NCI-H1048 (cell line): ENCODE results near the gene DUSP7.

ENCODE experiments used
- DNase-seq: peaks from one replicate; lab custom pipeline; 2025; lab: John Stamatoyannopoulos, UW

The DUSP7 gene

DNA sequence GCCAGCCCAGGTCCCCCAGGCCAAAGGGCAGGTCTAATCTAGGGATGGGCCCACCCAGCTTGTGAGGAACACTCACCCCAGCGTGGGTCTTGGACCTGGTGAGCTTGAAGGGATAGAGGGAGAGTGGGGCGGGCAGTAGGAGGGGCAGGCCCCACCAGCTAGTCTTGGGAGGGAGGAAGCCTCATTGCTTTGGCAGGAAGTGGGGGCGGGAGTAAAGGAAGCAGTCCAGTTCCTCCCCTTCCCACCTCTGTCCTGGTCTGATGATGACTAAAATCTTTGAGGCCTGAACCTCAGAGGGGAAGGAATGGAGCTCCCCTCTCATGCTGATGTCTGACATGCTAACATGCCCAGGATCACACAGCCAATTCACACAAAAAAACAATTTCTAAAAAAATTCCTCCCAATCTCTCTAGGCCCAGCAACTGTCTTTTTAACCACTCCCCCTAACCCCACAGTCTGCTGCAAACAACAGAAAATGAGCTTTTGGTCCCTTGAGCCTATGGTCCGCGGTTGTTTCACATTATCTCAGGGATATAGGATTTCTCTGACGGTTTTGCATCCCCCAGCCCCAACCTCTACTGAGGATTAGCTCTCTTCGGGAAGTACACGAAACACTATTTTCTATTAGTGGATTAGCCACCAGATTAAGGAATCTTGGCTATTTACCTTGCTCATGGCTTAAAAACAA lies 30.7 kb upstream of the DUSP7 start:
- DNase-seq, result no peak

DNA sequence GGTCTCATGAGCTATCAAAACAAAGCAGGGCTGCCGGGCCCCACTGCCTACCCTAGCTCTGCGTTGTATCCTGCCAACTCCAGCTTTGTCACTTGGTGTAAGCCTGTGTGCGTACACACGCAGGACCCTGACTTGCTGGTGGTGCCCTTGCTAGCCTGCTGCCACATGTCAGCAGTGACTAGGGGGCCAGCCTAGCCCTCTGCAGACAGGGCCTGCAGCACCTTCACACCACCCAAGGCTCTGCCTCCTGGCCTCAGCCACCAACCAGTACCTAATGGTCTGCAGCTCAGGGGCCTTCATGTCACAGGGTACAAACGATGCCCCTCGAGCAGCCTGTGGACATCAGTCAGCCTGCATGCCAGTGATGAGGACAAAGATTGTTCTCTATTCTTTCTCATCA lies 30.1 kb upstream of the DUSP7 start:
- DNase-seq, result no peak

DNA sequence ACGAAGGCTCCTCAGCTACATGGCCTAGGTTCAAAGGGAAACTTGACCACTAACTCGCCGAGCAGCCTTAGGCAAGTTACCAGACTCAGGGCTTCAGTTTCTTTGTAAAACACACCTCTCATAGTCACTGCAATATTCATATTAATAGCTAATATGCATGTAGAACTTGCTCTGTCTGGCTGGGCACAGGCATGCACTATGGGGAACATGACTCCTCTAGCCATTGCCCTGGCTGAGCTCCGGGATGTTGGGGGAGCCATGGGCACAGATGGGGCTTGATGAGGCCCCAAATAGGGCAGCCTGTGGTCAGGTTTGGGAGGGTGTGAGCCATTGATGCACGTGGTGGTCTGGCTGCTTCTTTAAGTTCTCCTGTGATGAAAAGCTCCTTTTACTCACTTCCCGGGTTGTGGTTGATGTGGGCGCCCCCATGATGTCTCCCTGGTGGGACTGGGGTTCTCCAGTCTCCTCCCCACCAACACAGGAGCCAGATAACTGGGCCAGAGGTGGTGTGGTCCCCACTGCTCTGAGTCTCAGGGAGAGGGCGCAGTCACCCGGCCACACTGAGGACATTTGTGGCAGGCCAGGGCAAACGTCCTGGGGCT lies 29.4 kb upstream of the DUSP7 start:
- no peak for DNase-seq

DNA sequence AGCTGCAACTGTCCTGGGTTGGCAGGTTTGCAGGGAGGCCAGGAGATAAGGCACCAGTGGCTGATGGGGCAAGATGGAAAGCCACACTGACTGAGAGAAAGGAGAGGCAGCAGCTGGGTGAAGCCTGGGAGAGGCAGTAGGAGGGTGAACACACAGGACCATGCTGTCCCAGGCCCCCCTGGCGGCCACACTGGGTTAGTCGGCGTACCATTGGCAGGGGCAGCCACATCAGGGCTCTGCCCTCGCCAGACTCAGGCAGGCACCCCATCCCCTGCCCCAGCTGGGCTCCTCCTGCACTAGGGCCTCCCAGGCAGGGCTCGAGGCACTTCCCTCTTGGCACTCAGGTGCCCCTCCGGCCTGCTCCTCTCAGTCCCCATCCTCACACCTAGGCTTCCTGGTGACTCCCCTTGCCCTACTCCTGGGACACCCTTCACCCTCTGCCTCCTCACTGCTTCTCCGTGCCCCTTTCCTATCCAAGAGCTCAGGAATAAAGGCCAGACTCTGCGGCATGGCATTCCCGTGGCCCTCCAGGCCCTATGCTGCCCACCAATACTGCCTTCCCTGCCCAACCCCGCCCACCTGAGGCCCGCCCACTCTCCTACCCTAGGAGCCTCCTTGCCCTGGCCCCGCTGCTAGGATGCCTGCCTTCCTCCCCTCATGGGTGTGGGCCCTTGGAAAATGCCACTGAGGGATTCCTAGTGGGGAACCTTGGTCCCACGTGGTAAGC lies 28.7 kb upstream of the DUSP7 start:
- DNase-seq, result no peak

DNA sequence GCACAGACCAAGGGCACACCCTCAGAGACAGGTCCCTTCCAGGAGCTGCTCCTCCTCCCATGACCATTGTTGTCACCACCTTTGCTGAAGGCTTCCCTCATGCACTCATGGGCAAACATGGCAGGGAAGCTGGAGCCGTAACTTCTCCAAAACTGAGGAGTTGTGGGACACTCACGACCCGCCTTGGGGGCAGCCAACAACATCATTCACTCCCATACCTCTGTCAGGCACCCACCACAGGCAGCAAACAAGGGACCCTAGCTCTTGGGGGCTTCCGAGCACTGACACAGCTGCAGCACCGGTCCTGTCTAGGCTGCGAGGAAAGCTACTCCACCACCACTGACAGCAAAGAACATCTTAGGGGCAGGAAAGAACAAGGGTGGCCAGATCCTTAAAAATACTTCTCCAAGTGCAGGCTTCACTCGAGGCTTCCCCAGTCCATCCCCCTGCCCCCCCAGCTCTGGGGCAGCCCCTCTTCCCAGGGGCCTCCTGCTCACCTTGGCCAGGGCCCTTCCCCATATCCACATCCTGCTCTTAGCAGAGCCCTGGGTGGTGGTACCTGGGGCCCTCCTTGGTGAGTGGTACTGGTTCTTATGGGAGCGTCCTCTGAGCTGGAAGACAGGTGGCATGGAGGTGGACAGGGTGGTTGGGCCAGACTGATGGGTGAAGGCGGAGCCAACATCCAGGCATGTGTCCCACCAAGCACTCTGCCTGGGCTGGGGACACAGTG lies 28.0 kb upstream of the DUSP7 start:
- DNase-seq, result no peak

DNA sequence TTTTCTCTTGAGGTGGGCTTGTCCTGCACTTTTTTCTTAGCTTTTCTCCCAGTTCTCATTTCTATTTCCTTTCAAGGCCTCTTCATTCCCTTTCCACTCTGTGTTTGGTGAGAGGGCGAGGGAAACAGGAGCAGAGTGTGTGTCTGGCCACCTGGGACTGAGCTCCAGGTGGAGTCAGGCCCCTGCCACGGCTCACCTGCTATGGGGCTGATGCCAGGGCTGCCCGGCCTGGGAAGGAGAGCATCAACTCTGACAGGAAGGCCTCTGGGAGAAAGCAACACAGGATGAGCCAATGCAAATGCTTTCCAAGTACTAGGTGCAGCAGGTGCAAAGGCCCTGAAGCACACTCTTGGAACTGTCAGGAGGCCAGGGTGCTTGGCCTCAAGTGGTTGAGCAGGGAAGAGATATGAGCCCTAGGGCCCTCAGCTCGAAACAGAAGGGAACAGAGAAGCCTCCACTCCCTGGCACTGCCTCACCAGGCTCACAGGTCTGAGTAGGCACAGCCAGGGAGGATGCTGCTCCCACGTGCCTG lies 27.3 kb upstream of the DUSP7 start:
- DNase-seq, result no peak

DNA sequence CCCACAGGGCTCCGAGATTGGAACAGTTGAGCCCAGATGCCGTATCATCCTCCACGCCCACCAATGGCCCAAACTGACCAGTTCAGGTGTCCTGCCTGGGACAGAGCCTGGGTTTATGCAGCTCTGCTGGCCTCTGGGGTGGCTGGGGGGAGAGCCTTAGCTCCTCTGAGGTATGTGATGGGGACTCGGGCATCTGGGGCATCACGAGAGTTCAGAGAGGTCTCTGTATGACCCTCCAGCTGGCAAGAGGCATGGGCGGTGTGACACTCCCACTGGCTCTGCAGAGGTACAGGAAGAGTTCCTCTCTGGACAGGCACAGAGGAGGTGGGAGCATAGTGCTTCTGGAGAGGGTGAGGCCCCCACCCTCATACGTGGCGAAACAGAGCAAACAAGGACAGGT lies 26.6 kb upstream of the DUSP7 start:
- DNase-seq, result no peak

DNA sequence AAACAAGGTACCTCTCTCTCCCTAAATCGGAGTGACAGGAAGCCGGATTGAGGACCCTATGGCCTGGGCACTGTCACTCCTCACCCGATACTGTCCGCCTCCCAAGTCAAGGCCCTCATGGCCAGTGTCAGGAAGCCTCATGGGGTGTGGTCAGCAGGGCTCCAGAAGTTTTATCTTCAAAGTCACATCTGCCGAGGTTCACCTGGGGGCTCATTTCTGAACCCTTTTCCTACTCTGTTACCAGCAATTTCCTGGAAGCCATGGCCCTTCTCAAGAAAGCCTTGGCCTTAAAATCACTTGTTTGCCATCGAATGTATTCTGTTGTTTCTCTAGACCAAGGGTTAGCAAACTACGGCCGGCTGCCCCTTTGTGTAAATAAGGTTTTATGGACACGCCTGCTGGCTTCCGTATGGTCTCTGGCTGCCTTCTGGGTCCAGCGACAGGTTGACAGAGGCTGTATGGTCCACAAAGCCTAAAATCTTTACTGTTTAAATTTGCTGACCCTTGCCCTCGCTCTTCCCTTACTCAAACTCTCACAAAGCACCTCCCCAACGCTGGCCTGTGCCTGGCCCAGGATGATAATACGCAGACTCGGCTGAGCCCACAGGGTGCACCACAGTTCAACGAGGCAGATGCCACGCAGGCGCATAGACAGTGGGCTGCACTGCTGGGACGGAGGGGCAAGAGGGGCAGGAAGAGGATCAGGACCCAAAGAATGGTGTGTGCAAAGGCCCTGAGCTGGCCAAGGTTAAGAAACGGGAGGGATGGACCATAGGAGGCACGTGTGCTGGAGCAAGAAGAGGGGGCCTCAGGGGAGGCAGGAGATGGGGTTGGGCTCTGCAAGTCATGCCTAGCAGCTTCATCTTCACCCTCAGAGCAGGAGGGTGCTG lies 24.7 kb upstream of the DUSP7 start:
- no peak for DNase-seq

DNA sequence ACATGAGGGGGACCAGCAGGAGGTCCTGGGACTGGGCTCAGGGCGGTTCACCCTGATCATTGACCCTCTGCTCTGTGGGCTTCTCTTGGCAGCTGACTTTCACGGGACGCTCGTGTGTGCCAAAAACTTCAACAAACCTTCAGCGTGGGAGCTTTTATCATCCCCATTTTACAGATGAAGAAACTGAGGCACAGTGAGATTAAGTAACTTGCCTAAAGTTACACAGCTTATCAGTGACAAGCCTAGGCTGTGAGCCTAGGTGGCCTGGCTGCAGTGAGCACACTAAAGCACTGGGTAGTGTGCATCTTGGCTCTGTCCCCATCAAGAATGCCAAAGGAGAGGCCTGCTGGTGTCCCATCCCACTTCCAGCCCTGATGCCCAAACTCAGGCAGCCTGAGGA lies 23.6 kb upstream of the DUSP7 start:
- no peak for DNase-seq

DNA sequence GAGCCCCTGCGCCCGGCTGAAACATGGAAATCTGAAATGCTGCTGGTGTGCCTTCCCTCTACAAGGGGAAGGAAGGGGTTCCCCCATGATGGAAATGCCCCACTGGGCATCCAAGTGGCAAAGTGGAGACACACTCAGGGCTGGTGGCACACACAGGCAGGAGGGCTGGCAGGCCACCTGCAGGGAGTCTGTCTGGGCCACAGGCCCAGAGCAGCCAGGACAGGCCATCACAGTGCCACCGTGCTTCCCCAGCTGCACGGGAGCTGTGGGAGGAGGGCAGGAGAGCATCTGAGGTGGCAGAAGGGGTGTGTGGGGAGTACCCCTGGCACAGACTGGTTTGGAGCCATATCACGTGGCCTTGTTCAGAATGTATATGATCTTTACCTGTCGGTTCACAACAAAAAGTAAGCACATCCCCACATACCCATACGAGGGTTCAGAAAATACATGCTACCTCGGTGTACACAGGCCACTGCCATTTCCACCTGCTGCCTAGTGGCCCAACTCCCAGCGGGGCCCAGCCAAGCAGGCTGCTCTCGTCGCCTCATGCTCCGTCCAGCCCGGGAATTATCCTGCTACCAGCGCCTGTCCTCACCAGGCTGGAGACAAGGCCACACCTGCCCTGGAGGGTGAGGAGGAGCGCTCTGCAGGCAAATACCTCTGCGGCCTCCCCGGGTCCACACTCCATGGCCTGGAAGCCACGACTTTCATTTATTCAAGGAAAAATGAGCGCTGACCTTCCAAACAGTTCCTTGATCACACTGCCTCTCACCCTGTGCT lies 22.6 kb upstream of the DUSP7 start:
- DNase-seq, result no peak

DNA sequence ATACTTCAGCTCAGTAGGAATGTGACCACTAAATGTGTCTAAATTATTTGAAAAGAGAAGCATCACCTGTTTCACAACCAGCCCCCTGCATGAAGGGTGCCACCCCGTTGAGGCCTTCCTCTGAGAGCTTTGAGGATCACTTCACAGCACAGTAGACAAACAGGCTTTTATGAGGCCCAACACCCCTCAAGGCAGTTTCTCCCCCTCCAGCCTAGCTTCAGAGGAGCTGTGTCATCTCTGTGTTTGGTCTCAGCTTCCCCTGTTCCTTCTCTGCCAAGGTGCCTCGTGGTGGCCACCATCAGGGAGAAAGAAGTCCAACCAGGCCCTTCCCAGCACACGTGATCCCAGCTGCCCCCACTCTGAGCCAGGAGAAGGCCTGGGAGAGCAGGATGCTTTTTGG lies 21.6 kb upstream of the DUSP7 start:
- no peak for DNase-seq

DNA sequence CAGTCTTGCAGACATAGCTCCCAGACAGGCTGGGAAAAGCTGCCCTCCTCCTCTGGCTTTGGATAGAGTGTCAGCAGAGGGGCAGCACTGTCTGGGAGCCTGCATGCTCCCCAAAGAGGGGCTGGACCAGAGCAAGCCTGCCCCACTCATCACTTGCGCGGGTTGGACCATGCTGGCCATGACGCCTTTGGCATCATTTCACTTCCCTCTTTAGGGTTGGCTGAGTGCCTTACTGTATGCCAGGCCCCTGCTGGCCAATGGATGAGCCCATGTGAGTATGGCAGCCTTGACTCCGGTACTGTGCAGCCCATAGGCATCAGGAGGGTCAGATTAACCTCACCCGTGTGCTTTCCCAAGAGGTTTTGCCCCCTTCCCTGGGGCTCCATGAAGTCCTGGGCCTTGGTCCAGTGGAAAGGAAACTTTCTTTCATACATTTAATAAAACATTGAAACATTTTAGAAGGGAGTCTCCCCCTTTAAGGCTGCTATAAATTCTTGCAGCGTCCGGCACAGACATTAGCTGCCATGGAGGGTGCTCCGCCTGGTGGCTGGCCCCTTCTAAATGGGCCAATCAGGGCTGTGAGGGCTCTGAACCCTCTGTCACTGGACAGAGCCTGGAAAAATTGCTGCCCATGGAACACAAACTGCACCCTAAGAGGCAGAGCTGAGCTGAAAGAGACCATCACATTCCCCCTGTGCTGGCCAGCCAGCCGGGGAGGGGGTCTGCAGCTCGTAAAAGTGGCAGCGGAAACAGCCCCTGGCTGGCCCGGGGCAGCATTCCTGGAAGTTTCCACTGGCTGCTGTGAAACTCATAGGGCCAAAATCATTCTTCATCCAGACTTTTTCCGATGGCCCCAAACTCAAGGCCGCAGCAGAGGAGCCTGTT lies 20.8 kb upstream of the DUSP7 start:
- no peak for DNase-seq

DNA sequence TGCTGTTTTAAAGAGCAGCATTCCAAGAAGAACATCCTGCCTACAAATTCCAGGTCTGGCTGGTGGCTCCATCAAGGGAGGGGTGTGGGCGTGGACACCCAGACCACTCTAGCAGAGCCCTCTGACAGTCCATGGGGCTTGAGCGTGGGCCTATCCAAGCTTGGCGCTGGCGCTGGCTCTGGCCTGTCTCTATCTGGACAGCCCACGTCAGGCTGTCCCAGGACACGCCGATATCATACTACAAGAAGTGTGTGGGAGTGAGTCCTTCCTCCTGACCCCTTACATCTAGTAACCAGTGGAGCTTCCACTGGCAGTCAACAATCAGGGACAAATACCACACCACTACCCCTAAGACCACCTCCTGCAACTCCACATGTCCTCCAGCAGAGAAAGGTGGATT lies 17.1 kb upstream of the DUSP7 start:
- no peak for DNase-seq

DNA sequence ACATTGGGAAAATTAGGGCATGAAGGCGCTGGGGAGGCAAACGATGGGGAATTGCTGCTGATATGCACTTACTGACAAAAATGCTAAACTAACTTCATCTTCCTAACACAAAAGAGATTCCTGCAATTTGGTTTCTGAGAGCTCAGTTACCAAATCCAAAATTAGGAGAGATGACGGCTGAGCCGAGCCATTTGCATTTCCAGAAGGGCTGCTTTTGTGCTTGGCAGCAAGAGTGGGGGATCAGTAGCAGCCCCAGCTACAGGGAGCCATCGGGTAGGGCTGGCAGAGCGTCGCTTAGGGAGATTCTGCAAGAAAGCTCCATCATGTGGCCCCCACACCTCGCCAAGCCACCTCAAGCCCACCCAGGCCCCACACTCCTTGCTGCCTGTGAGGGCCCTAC lies 16.1 kb upstream of the DUSP7 start:
- DNase-seq, result no peak

DNA sequence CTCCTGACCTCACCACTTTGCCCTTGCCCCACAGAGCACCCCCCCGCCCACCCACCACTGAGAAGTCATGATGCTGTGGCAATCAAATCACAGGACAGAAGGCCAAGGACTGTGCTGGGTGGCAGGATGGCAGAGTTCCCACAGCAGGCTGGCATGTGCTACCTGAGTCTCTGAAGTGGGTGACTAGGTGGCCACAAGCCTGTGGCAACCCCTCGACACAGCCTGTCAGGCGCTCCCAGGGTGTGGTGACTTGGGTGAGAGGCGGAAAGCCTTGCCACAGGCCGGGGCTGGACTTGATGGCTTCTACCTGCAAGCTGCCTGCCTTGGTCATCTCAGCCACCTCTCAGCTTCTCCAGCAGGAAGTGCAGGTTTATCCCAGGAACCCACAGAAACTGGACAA lies 15.6 kb upstream of the DUSP7 start:
- DNase-seq, result no peak

DNA sequence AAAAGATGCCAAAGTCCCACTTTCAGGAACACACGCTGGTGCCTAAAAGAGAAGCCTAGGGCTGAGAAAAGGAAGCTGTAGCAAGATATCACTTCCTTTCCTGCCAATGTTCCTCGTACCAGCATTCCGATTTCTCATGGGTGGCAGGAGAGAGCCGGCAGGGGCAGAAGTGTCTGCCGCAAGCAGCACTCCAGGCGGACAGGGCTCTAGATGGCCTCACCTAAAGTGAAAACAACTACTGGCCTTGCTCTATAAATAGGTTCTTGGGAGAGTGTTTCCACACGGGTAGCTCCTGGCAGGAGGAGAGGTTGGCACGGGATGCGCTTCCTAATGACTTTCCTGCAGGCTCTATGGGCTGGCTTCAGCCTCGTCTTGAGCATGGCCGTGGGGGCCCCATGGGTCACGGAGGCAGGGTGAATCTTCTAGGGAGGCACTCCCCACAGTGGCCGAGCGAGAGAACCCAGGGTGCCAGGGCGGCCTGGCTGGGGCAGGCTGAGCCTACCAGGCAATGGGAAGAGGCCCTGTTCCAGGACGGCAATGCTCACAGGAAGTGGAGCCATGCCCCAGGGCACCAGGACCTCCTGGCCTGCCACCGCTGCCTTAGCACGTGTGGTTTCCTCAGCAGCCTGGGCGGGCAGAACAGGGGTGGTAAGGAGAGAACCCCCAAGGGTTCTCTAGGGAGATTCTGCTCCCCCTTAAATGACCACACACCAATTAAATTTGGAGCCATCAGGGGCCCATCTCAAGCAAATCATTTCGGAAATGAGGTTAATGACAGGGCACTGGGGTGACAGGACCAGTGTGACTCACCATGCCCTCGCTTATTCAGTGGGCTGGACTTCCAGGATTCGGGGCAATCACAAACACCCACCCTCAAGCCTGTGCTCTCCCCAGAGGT lies 14.6 kb upstream of the DUSP7 start:
- DNase-seq, result no peak

DNA sequence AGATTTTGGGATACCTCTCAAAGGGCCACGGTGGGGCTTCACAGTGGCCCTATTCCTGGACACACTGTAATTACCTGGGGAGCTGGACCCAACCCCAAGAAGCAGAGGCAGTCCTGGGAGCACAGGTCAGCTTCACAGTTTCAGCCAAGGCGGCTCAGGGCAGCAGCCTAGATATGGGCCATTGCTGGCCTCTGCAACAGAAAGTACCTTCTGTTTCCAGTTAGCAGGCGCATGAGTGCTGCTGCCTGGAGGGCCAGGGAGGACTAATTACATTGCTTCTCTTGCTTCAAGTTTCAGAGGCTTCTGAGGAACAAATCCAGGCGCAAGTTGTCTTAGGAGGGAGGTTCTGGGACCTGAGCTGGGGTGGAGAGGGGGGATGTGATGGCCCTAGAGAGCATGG lies 13.5 kb upstream of the DUSP7 start:
- no peak for DNase-seq

DNA sequence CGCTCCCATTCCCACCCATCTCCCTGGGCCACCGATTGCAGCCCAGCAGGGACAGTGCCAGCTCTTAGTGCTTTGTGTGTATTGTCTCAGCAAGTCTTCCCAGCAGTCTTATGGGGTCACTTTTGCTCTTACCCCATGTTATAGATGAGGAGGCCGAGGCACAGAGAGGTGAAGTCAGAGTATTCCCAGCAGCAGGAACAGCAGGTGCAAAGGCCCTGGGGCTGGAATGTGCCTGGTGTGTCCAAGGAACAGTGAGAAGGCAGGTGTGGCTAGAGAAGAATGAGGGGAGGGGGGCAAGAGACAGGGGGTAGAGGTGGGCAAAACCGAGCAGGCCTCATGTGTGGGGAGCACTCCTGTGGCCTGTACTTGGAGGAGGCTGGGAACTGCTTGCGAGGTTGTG lies 12.8 kb upstream of the DUSP7 start:
- DNase-seq, result no peak

DNA sequence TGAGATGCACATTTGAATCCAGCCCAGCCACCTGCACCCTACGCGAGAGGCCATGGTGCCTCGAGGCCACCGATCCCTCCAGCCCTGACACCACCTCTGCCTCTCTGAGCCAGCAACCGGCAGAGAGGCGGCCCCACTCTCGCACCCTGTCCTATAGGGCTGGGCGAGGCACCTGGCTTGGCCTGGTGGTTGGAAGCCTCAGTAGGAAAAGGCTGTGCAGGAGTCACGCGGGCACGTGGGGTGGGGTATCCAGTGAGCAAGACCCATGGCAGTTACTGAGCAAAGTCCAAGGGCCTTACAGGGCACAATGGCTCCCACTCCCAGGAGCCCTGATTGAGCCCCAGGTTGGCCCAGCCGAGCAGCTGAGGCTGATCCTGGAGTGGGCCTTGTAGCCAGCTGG lies 12.4 kb upstream of the DUSP7 start:
- no peak for DNase-seq
